Retinal pigment epithelial cell (primary cell): Measurements from ENCODE around the gene DDX54.
A peak's percentile ranks its signal among the peaks of the same experiment; 100 is the strongest.

Experiments used
- DNase-seq: peaks from one replicate; pipeline ENCODE4 v3.0.0-alpha.2; 2010; ENCODE audit warnings: low read depth
- H3K4me3 ChIP-seq: 2 replicates; pipeline ENCODE4 v1.5.1; 2011; ENCODE audit warnings: mild to moderate bottlenecking, low read length, control low read depth, moderate library complexity
- TF ChIP-seq, protein P1 (sequence below): conservative IDR thresholded peaks from 2 replicates; pipeline ENCODE4 v1.5.1; 2011; ENCODE audit warnings: low read depth, low read length, control low read depth, inconsistent platforms

DDX54 gene

GRCh38 chr12:113201187-113202177 lies 16.2 kb upstream of the DDX54 start:
- TF ChIP-seq, protein P1, sequence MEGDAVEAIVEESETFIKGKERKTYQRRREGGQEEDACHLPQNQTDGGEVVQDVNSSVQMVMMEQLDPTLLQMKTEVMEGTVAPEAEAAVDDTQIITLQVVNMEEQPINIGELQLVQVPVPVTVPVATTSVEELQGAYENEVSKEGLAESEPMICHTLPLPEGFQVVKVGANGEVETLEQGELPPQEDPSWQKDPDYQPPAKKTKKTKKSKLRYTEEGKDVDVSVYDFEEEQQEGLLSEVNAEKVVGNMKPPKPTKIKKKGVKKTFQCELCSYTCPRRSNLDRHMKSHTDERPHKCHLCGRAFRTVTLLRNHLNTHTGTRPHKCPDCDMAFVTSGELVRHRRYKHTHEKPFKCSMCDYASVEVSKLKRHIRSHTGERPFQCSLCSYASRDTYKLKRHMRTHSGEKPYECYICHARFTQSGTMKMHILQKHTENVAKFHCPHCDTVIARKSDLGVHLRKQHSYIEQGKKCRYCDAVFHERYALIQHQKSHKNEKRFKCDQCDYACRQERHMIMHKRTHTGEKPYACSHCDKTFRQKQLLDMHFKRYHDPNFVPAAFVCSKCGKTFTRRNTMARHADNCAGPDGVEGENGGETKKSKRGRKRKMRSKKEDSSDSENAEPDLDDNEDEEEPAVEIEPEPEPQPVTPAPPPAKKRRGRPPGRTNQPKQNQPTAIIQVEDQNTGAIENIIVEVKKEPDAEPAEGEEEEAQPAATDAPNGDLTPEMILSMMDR = no peak
- no peak overlapping the region for H3K4me3 ChIP-seq
- DNase-seq = no peak

GRCh38 chr12:113200021-113200797 lies 14.9 kb upstream of the DDX54 start:
- no peak for DNase-seq
- TF ChIP-seq, protein P1 = no peak
- no peak overlapping the region for H3K4me3 ChIP-seq

- no peak for DNase-seq
- TF ChIP-seq, protein P1 = no peak
- H3K4me3 ChIP-seq = no peak overlapping the region
Observed at GRCh38 chr12:113198296-113198695, 13.0 kb upstream of the DDX54 start.

DNA sequence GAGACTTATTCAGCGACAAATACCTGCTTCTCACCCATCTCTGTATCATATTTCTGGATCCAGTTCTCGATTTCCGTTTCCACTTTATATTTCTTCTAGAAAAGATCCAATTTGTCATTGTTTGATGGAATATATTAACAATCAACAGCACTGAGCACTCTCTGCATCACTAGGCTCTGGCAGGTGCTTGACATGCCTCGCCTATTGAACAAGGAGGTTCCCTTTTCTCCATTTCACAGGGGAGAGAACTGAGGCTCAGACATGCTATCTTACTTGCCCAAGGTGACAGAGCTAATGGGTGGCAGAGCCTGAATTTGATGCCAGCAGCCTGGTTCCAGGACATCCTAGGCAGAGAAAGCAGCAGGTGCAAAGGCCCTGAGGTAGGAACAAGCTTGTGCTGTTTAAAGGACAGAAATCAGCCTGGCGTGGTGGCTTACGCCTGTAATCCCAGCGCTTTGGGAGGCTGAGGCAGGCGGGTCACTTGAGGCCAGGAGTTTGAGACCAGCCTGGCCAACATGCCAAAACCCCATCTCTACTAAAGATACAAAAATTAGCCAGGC lies 12.3 kb upstream of the DDX54 start:
- no peak for DNase-seq
- TF ChIP-seq, protein P1 = no peak
- no peak overlapping the region for H3K4me3 ChIP-seq

- DNase-seq = no peak
Observed at GRCh38 chr12:113196990-113197389, 11.7 kb upstream of the DDX54 start.

DNA sequence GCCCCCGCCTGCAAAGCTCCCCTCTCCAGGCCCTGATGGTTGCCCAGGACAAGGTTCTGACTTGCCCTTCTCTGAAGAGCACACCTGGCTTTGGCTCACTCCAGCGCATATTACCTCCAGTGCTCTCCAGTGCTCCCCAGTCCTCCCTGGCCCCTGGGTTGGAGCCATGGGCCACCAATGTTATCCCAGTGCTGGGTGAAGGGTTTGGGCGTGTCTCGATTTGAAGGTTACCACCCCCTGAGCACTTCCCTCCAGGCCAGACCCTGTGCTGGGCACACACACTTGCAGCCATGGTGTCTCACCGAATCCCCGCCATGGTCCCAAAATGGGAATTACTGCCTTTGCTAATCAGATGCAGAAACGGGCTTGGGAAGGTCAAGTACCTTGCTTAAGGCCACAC lies 11.3 kb upstream of the DDX54 start:
- no peak overlapping the region for H3K4me3 ChIP-seq
- TF ChIP-seq, protein P1 = no peak
- no peak for DNase-seq

More at GRCh38 chr12:113196990-113197389, 11.7 kb upstream of the DDX54 start:
- TF ChIP-seq, protein P1 = peak; percentile 81
- no peak overlapping the region for H3K4me3 ChIP-seq
